Prostate gland (tissue), 2 donors: ENCODE results near the gene NGEF. TPM values are rescaled to one million over a fixed set of nuclear protein-coding genes. Genes with fewer than 3 reads are reported as not detected.

Experiments
- DNase-seq: peaks from one replicate; pipeline ENCODE4 v3.0.0-alpha.2; 2019; ENCODE audit warnings: low spot score
- H3K27ac ChIP-seq, 2 donors: fragments of 200-600 bp; sonication (generic); 2 replicates each; pipeline ENCODE4 v1.5.1; 2017 to 2019
- H3K27me3 ChIP-seq: fragments of 200-600 bp; sonication (generic); replicated peaks from 2 replicates; pipeline ENCODE4 v1.5.1; 2019; ENCODE audit not compliant: insufficient read depth
- H3K36me3 ChIP-seq, 2 donors: fragments of 200-600 bp; sonication (generic); 1 replicate in 1 of 2; 2 replicates in 1 of 2; pipeline versions ENCODE4 v1.5.1 to v1.8.1; 2017 to 2019
- H3K4me1 ChIP-seq: fragments of 200-600 bp; sonication (generic); replicated peaks from 2 replicates; pipeline ENCODE4 v1.5.1; 2019
- H3K4me3 ChIP-seq, 2 donors: fragments of 200-600 bp; sonication (generic); 2 replicates each; pipeline ENCODE4 v1.5.1; 2017 to 2019
- H3K9me3 ChIP-seq: fragments of 200-600 bp; sonication (generic); 2 replicates; pipeline ENCODE4 v1.5.1; 2017
- CTCF ChIP-seq, 4 experiments: fragments of 200-600 bp in 2 of 4; fragments of 450-650 bp in 2 of 4; sonication (generic) in 2 of 4; IDR thresholded peaks; 1 replicate in 3 of 4; 2 replicates in 1 of 4; pipeline ENCODE4 v1.5.1; 2016 to 2019; ENCODE audit warnings: antibody characterized with exemption in 4 of 4, mild to moderate bottlenecking in 2 of 4, moderate library complexity in 2 of 4
- POLR2A ChIP-seq: fragments of 450-650 bp; IDR thresholded peaks from one replicate; pipeline ENCODE4 v1.6.1; 2016; ENCODE audit warnings: antibody characterized with exemption, mild to moderate bottlenecking
- POLR2AphosphoS5 ChIP-seq: sonication (generic); formaldehyde crosslinking; IDR thresholded peaks from one replicate; pipeline ENCODE4 v1.6.1; 2017; ENCODE audit warnings: antibody characterized with exemption
- WGBS: methylation state at CpG from one replicate; pipeline ENCODE4 v1.1.5; 2018; 5-methylcytosine and 5-hydroxymethylcytosine counted together
- intact Hi-C: fragments of 100-400 bp; cut with DNase I; formaldehyde crosslinking; loops from one replicate; pipeline ENCODE4 v1.14.2; 2022
- total RNA-seq, 2 donors: library from RNA; depleted of rRNA; stranded (reverse); fragments of >200 nt; gene quantifications; one replicate each; pipeline ENCODE4 v1.1.0, GENCODE V29; 2016

NGEF gene
- total RNA-seq, 2 donors from 2014 or later: 2.0 to 19.0 TPM

- no peaks in the 10 kb centered on the region for H3K36me3 ChIP-seq
- intact Hi-C loops: no loop called here
- TF ChIP-seq POLR2A: no peak
- TF ChIP-seq CTCF (IDR thresholded peaks at IDR 0.05): no peak
- no peak for TF ChIP-seq POLR2AphosphoS5
- WGBS: 90% methylated on average over 6 of the region's 6 CpGs
- H3K4me3 ChIP-seq: no peak overlapping the region
- DNase-seq: no peak
- no peaks in the 10 kb centered on the region for H3K27me3 ChIP-seq
- no peaks in the 10 kb centered on the region for H3K4me1 ChIP-seq
- H3K27ac ChIP-seq: no peak overlapping the region
- H3K9me3 ChIP-seq: no peaks in the 10 kb centered on the region
These were observed 6.4 kb downstream of the NGEF start for GRCh38 chr2:233006648-233007047.

DNA sequence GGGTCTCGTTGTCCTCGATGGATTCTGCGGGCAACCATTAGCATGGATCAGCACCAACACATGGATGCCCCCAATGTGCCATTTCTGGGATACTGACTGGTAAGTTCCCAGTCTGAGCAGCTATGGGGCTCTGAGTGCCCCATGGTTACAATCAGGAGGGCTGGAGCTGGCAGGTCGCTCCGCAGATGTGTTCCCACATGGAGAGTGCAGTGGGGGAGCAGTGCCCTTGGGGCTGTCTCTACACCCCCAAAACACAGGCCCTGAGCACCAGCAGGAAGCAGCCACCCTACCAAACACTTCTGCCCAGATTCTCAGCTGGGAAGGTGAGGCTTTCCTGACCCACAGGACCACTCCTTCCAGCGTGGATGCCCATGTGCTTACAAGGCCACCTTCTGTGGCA lies 8.0 kb downstream of the NGEF start:
- Histone ChIP-seq H3K27ac (no peak overlapping the region), H3K4me1 (no peaks in the 10 kb centered on the region), H3K36me3 (no peaks in the 10 kb centered on the region), H3K4me3 (no peak overlapping the region), H3K9me3 (no peaks in the 10 kb centered on the region), H3K27me3 (no peaks in the 10 kb centered on the region)
- WGBS: 90% methylated on average over 6 of the region's 6 CpGs
- DNase-seq: no peak
- intact Hi-C loops: no loop called here
- TF ChIP-seq POLR2AphosphoS5 (no peak), CTCF (IDR thresholded peaks at IDR 0.05) (no peak), POLR2A (no peak)

- Histone ChIP-seq H3K4me3 (no peak overlapping the region), H3K27me3 (no peaks in the 10 kb centered on the region), H3K9me3 (no peaks in the 10 kb centered on the region), H3K27ac (no peak overlapping the region), H3K36me3 (no peaks in the 10 kb centered on the region), H3K4me1 (no peaks in the 10 kb centered on the region)
- intact Hi-C loops: no loop called here
- WGBS: 72% methylated on average over 9 of the region's 9 CpGs
- no peak for DNase-seq
- TF ChIP-seq CTCF (IDR thresholded peaks at IDR 0.05): no peak
- TF ChIP-seq POLR2A: no peak
- no peak for TF ChIP-seq POLR2AphosphoS5
These were observed 9.1 kb downstream of the NGEF start for GRCh38 chr2:233003658-233004555.

GRCh38 chr2:233002829-233003657 lies 10.0 kb downstream of the NGEF start:
- intact Hi-C loops: no loop called here
- TF ChIP-seq CTCF (IDR thresholded peaks at IDR 0.05) (no peak), POLR2A (no peak), POLR2AphosphoS5 (no peak)
- WGBS: 85% methylated on average over 19 of the region's 19 CpGs
- Histone ChIP-seq H3K9me3 (no peaks in the 10 kb centered on the region), H3K27ac (no peak overlapping the region), H3K4me3 (no peak overlapping the region), H3K27me3 (no peaks in the 10 kb centered on the region), H3K4me1 (no peaks in the 10 kb centered on the region), H3K36me3 (no peaks in the 10 kb centered on the region)
- DNase-seq: no peak
